Measurements from ENCODE around the gene ASXL1. TPM values are rescaled to one million over a fixed set of nuclear protein-coding genes. Genes with fewer than 3 reads are reported as not detected.

ASXL1 gene
- total and polyA plus RNA-seq, 2 donors (not counting 1 experiment from before 2014, with no cell fraction given) = 93.0 to 180 TPM

DNA sequence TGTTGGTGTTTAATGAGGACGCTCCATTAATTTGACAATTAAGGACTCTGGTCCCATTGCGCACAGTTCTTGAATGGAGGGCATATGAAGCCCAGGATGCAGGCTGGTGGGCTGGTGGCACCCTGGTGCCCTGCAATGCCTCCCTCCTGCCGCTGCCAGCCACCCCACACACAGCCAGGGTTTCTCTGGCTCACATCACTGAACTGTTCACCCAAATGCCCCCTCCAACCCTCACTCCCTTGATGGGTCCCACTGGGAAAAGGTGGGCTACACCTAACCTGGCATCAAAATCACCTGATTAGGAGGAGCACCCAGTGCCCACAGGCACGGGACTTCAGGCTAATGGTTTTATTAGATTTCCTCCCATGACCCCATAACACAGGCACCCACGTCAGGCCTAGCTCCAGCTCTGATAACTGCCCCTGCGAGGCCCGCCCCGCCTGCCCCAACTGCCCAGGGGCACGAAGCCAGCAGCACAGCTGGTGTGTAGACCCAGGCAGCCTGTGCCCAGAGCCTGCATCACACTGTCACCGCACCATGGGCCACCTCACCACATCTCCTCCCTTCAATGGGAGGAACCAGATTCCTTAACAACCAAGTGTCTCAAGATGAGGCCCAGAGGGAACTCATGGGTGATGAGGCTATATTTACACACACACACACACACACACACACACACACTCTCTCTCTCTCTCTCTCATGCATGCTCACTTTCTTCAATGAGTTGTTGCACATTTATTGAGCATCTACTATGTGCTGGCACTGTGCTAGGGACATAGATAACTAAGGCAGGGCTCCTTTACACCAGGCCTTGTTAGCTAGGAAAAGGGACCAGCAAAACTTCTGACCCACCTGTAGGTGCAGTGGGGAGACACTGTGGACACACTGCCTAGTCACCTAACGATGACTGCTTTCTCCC lies 119.7 kb downstream of the ASXL1 start:
- intact Hi-C loops (cut with micrococcal nuclease) = no loop called here
- Histone ChIP-seq H3K4me3 (ENCODE audit: control extremely low read depth in 1 of 5, extremely low read depth in 1 of 5, insufficient read depth in 1 of 5, low read depth in 2 of 5, low read length in 4 of 5) (no peak overlapping the region), H3K4me1 (ENCODE audit: control insufficient read depth in 2 of 2, insufficient read depth in 2 of 2, low read length in 2 of 2) (peaks cover 26 to 37% of the 10 kb centered on the region in 2 donors), H4K20me1 (ENCODE audit: control insufficient read depth, insufficient read depth, low read length, poor library complexity, severe bottlenecking) (no peaks in the 10 kb centered on the region), H3K9ac (ENCODE audit: low read length) (no peak overlapping the region), H3K4me2 (replicated peaks; ENCODE audit: low read depth, low read length, poor library complexity, severe bottlenecking) (no peak overlapping the region), H3K27ac (ENCODE audit: low read length in 2 of 2) (no peak overlapping the region), H3K9me3 (ENCODE audit: control extremely low read depth in 1 of 3, control insufficient read depth in 2 of 3, insufficient read depth in 1 of 3, low read length in 2 of 3) (no peaks in the 10 kb centered on the region), H3K36me3 (replicated peaks in 1 of 2; ENCODE audit: control extremely low read depth in 1 of 2, control insufficient read depth in 1 of 2, extremely low read depth in 1 of 2, insufficient read depth in 2 of 2, low read length in 1 of 2) (no peaks in the 10 kb centered on the region), H2AFZ (ENCODE audit: insufficient read depth, low read depth, low read length, poor library complexity, severe bottlenecking) (no peak overlapping the region), H3K79me2 (ENCODE audit: control insufficient read depth, insufficient read depth, low read length) (peaks cover 5% of the 10 kb centered on the region), H3K27me3 (replicated peaks in 1 of 4; ENCODE audit: control extremely low read depth in 1 of 4, control insufficient read depth in 3 of 4, insufficient read depth in 4 of 4, low read length in 3 of 4) (peaks cover 0 to 13% (median 2%) of the 10 kb centered on the region in 4 experiments)
- POLR2A ChIA-PET = interaction anchor here (0.8 kb wide), 1 partner anchor 118 kb away, joined by 7 read pairs; no protein-coding TSS in a partner anchor
- Mint-ChIP-seq H3K4me3 (no peak overlapping the region), H3K27me3 (no peaks in the 10 kb centered on the region), H3K4me1 (peaks cover 24% of the 10 kb centered on the region), H3K27ac (no peak overlapping the region), H3K9me3 (ENCODE audit: insufficient read depth) (no peaks in the 10 kb centered on the region)
- CTCF ChIA-PET = no interaction called here
- TF ChIP-seq, protein P1, sequence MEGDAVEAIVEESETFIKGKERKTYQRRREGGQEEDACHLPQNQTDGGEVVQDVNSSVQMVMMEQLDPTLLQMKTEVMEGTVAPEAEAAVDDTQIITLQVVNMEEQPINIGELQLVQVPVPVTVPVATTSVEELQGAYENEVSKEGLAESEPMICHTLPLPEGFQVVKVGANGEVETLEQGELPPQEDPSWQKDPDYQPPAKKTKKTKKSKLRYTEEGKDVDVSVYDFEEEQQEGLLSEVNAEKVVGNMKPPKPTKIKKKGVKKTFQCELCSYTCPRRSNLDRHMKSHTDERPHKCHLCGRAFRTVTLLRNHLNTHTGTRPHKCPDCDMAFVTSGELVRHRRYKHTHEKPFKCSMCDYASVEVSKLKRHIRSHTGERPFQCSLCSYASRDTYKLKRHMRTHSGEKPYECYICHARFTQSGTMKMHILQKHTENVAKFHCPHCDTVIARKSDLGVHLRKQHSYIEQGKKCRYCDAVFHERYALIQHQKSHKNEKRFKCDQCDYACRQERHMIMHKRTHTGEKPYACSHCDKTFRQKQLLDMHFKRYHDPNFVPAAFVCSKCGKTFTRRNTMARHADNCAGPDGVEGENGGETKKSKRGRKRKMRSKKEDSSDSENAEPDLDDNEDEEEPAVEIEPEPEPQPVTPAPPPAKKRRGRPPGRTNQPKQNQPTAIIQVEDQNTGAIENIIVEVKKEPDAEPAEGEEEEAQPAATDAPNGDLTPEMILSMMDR (IDR thresholded peaks at IDR 0.05) = no peak
- no peak for TF ChIP-seq EZH2 (IDR thresholded peaks at IDR 0.05; ENCODE audit: borderline replicate concordance, insufficient read depth, low read depth, low read length, poor library complexity, severe bottlenecking)
- no peak for DNase-seq
- ATAC-seq (ENCODE audit: low read depth) = no peak
- WGBS (ENCODE audit: insufficient coverage) = 91% methylated on average over 10 of the region's 11 CpGs

DNA sequence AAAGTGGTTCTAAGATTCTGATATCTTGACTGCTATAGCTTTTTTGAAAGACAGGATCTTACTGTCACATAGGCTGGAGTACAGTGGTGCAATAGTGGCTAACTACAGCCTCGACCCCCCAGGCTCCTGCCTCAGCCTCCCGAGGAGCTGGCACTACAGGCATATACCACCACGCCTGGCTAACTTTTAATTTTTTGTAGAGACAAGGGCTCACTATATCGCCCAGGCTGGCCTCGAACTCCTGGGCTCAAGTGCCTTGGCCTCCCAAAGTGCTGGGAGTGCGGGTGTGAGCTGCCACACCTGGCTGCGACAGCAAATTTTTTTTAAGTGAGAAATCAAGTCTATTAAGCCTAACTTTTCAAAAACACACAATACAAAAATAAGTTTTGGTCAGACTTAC lies 120.4 kb downstream of the ASXL1 start:
- Histone ChIP-seq H3K4me1 (ENCODE audit: control insufficient read depth in 2 of 2, insufficient read depth in 2 of 2, low read length in 2 of 2) (peaks cover 26 to 37% of the 10 kb centered on the region in 2 donors), H4K20me1 (ENCODE audit: control insufficient read depth, insufficient read depth, low read length, poor library complexity, severe bottlenecking) (no peaks in the 10 kb centered on the region), H3K27me3 (replicated peaks in 1 of 4; ENCODE audit: control extremely low read depth in 1 of 4, control insufficient read depth in 3 of 4, insufficient read depth in 4 of 4, low read length in 3 of 4) (peaks cover 0 to 13% (median 2%) of the 10 kb centered on the region in 4 experiments), H2AFZ (ENCODE audit: insufficient read depth, low read depth, low read length, poor library complexity, severe bottlenecking) (no peak overlapping the region), H3K4me2 (replicated peaks; ENCODE audit: low read depth, low read length, poor library complexity, severe bottlenecking) (no peak overlapping the region), H3K27ac (ENCODE audit: low read length in 2 of 2) (no peak overlapping the region), H3K9me3 (ENCODE audit: control extremely low read depth in 1 of 3, control insufficient read depth in 2 of 3, insufficient read depth in 1 of 3, low read length in 2 of 3) (no peaks in the 10 kb centered on the region), H3K36me3 (replicated peaks in 1 of 2; ENCODE audit: control extremely low read depth in 1 of 2, control insufficient read depth in 1 of 2, extremely low read depth in 1 of 2, insufficient read depth in 2 of 2, low read length in 1 of 2) (no peaks in the 10 kb centered on the region), H3K4me3 (ENCODE audit: control extremely low read depth in 1 of 5, extremely low read depth in 1 of 5, insufficient read depth in 1 of 5, low read depth in 2 of 5, low read length in 4 of 5) (no peak overlapping the region), H3K79me2 (ENCODE audit: control insufficient read depth, insufficient read depth, low read length) (peaks cover 5% of the 10 kb centered on the region), H3K9ac (ENCODE audit: low read length) (no peak overlapping the region)
- DNase-seq (no peak), ATAC-seq (ENCODE audit: low read depth) (no peak)
- 89% methylated on average over 6 of the region's 7 CpGs for WGBS (ENCODE audit: insufficient coverage)
- Mint-ChIP-seq H3K4me1 (peaks cover 24% of the 10 kb centered on the region), H3K4me3 (no peak overlapping the region), H3K9me3 (ENCODE audit: insufficient read depth) (no peaks in the 10 kb centered on the region), H3K27me3 (no peaks in the 10 kb centered on the region), H3K27ac (no peak overlapping the region)
- ChIA-PET POLR2A (interaction anchor here (0.8 kb wide), 1 partner anchor 117 kb away, joined by 7 read pairs; no protein-coding TSS in a partner anchor), CTCF (no interaction called here)
- no peak for TF ChIP-seq EZH2 (IDR thresholded peaks at IDR 0.05; ENCODE audit: borderline replicate concordance, insufficient read depth, low read depth, low read length, poor library complexity, severe bottlenecking)
- TF ChIP-seq, protein P1 (IDR thresholded peaks at IDR 0.05) = no peak
- intact Hi-C loops (cut with micrococcal nuclease) = no loop called here
